Thyroid gland (tissue), 4 donors: ENCODE results near the gene MPP3. TPM values are rescaled to one million over a fixed set of nuclear protein-coding genes. Genes with fewer than 3 reads are reported as not detected.

ENCODE experiments used
- DNase-seq, 2 donors: peaks; one replicate each; pipeline ENCODE4 v3.0.0-alpha.2; 2019
- H3K27ac ChIP-seq, 3 donors: fragments of 200-600 bp; sonication (generic); 1 replicate in 2 of 3; 2 replicates in 1 of 3; pipeline ENCODE4 v1.5.1; 2016 to 2019; ENCODE audit warnings: mild to moderate bottlenecking in 1 of 3, moderate library complexity in 1 of 3
- H3K27me3 ChIP-seq: fragments of 200-600 bp; sonication (generic); one replicate; pipeline ENCODE4 v1.5.1; 2019
- H3K36me3 ChIP-seq, 2 donors: fragments of 200-600 bp; sonication (generic); one replicate each; pipeline ENCODE4 v1.5.1; 2016 to 2019
- H3K4me1 ChIP-seq, 2 donors: fragments of 200-600 bp; sonication (generic); one replicate each; pipeline ENCODE4 v1.5.1; 2017 to 2019
- H3K4me3 ChIP-seq, 3 donors: fragments of 200-600 bp; sonication (generic); replicated peaks in 1 of 3; 1 replicate in 2 of 3; 2 replicates in 1 of 3; pipeline ENCODE4 v1.5.1; 2016; ENCODE audit warnings: mild to moderate bottlenecking in 1 of 3
- H3K9me3 ChIP-seq: fragments of 200-600 bp; sonication (generic); one replicate; pipeline ENCODE4 v1.5.1; 2017
- POLR2A ChIP-seq, 2 donors: fragments of 450-650 bp; IDR thresholded peaks; one replicate each; pipeline ENCODE4 v1.6.1; 2017; ENCODE audit warnings: antibody characterized with exemption in 2 of 2, mild to moderate bottlenecking in 2 of 2, moderate library complexity in 1 of 2
- WGBS, 2 donors: methylation state at CpG; one replicate each; pipeline ENCODE4 v1.1.5; 2017; 5-methylcytosine and 5-hydroxymethylcytosine counted together
- intact Hi-C: fragments of 100-400 bp; cut with DNase I; formaldehyde crosslinking; loops from one replicate; pipeline ENCODE4 v1.15.1; 2023
- total RNA-seq, 4 donors: library from RNA; depleted of rRNA; stranded (reverse); fragments of >200 nt; gene quantifications; one replicate each; pipeline ENCODE4 v1.2.3, GENCODE V29; 2016
- TF ChIP-seq, protein P1 (sequence below), 6 experiments: fragments of 200-600 bp in 3 of 6; fragments of 450-650 bp in 3 of 6; sonication (generic) in 3 of 6; IDR thresholded peaks; one replicate each; pipeline ENCODE4 v1.5.1; 2016 to 2019; ENCODE audit warnings: antibody characterized with exemption in 6 of 6, mild to moderate bottlenecking in 2 of 6, inconsistent platforms in 1 of 6, moderate library complexity in 1 of 6

MPP3 gene
- total RNA-seq, 4 donors from 2014 or later, result 7.1 to 20.5 (median 15.4) TPM

DNA sequence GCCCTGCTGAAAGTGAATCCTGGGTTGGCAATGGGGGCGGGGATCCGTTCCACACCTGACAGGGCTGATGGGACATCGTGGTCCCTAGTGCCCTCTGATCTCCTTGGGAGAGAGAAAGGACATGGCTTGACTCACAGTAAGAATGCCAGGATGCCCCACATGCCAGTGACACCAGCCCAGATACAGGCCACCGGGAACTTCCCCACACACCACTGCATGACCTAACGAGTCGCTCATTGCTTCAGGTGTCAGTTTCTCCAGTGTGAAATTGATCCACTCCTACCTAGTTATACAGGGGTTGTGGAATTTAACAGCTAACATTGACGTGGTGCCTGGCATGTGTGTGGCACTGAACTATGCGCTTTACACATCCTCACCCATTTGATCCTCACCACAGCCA, 21.6 kb upstream of the MPP3 start:
- H3K9me3 ChIP-seq, result no peaks in the 10 kb centered on the region
- no peak overlapping the region for H3K4me3 ChIP-seq
- no peak for DNase-seq
- no peaks in the 10 kb centered on the region for H3K27me3 ChIP-seq
- no peak overlapping the region for H3K27ac ChIP-seq
- 84 to 86% methylated on average over 8 of the region's 8 CpGs for WGBS, 2 donors
- TF ChIP-seq POLR2A (IDR thresholded peaks at IDR 0.05), result no peak
- TF ChIP-seq, protein P1, sequence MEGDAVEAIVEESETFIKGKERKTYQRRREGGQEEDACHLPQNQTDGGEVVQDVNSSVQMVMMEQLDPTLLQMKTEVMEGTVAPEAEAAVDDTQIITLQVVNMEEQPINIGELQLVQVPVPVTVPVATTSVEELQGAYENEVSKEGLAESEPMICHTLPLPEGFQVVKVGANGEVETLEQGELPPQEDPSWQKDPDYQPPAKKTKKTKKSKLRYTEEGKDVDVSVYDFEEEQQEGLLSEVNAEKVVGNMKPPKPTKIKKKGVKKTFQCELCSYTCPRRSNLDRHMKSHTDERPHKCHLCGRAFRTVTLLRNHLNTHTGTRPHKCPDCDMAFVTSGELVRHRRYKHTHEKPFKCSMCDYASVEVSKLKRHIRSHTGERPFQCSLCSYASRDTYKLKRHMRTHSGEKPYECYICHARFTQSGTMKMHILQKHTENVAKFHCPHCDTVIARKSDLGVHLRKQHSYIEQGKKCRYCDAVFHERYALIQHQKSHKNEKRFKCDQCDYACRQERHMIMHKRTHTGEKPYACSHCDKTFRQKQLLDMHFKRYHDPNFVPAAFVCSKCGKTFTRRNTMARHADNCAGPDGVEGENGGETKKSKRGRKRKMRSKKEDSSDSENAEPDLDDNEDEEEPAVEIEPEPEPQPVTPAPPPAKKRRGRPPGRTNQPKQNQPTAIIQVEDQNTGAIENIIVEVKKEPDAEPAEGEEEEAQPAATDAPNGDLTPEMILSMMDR (IDR thresholded peaks at IDR 0.05), result no peak
- H3K4me1 ChIP-seq, result no peaks in the 10 kb centered on the region
- no peaks in the 10 kb centered on the region for H3K36me3 ChIP-seq
- intact Hi-C loops, result loop anchor here (10.0 kb wide), 1 partner anchor 160 kb away; no protein-coding TSS in a partner anchor

DNA sequence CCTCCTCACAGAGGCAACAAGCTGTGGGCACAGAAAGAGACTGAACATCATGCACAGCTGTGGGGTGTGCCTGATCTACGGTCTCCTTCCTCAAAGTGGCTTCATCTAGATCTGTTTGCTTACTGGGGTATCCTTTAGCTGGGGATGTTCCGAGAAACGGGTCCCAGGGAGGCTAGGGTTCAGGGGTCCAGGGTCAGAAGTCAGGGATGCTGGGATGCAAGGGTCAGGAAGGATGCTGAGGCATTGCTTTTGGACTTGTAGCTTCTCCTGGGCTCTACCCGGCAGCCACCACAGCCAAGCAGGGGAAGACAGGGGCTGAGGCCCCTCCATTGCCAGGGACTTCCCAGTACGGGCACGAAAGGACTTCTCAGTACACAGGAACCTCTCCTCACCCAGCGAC, 20.6 kb upstream of the MPP3 start:
- TF ChIP-seq, protein P1 (IDR thresholded peaks at IDR 0.05), result no peak
- TF ChIP-seq POLR2A (IDR thresholded peaks at IDR 0.05), result no peak
- intact Hi-C loops, result loop anchor here (10.0 kb wide), 1 partner anchor 159 kb away; no protein-coding TSS in a partner anchor
- DNase-seq, result no peak
- Histone ChIP-seq H3K36me3 (no peaks in the 10 kb centered on the region), H3K27ac (no peak overlapping the region), H3K9me3 (no peaks in the 10 kb centered on the region), H3K27me3 (no peaks in the 10 kb centered on the region), H3K4me1 (no peaks in the 10 kb centered on the region), H3K4me3 (no peak overlapping the region)
- 70 to 95% methylated on average over 5 of the region's 7 CpGs for WGBS, 2 donors

DNA sequence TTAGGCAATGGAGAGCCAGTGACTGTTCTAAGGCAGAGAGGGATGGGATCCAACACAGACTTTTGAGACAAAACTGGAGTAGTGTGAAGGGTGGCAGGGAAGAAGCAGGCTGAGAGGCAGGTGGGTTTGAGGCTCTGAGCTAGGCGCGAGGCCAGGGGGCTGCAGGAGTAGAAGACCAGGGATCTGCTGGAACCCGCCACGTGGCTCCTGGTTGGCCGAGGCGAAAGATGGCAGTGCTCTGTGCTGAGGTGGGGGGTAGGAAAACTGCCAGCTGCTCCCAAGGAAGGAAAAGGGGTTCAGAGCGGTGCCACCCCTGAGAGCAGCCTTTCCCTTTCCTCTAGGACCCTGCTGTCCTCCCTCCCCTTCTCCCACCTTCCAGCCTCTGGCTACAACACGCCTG, 19.6 kb upstream of the MPP3 start:
- Histone ChIP-seq H3K4me3 (no peak overlapping the region), H3K27ac (no peak overlapping the region), H3K4me1 (no peaks in the 10 kb centered on the region), H3K27me3 (no peaks in the 10 kb centered on the region), H3K9me3 (no peaks in the 10 kb centered on the region), H3K36me3 (no peaks in the 10 kb centered on the region)
- 91 to 96% methylated on average over 8 of the region's 8 CpGs for WGBS, 2 donors
- intact Hi-C loops, result loop anchor here (10.0 kb wide), 1 partner anchor 158 kb away; no protein-coding TSS in a partner anchor
- no peak for DNase-seq
- TF ChIP-seq, protein P1 (IDR thresholded peaks at IDR 0.05), result no peak
- no peak for TF ChIP-seq POLR2A (IDR thresholded peaks at IDR 0.05)

DNA sequence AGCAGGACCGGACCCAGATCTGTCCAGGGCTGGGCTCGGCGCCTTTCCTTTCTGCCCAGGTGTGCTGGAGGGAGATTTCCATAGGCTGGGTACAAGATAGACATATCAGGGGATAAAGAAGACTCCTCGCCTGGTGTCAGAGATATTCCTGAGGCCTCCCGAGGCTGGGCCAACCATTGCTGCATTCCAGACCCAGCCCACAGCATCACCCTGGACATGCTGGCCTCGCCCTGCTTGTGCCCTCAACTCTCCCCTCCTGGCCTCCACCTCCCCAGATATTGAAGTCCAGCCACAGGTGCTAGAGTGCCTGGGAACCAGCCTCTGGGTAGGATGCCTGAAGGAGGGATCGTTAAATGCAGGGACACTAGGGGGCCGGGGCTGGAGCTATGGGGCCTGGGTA, 16.2 kb upstream of the MPP3 start:
- TF ChIP-seq POLR2A (IDR thresholded peaks at IDR 0.05), result no peak
- TF ChIP-seq, protein P1 (IDR thresholded peaks at IDR 0.05), result no peak
- Histone ChIP-seq H3K27me3 (no peaks in the 10 kb centered on the region), H3K4me1 (no peaks in the 10 kb centered on the region), H3K27ac (no peak overlapping the region), H3K9me3 (no peaks in the 10 kb centered on the region), H3K4me3 (no peak overlapping the region), H3K36me3 (no peaks in the 10 kb centered on the region)
- no peak for DNase-seq
- intact Hi-C loops, result no loop called here
- WGBS, 2 donors, result 88 to 95% methylated on average over 5 to 7 of the region's 8 CpGs

DNA sequence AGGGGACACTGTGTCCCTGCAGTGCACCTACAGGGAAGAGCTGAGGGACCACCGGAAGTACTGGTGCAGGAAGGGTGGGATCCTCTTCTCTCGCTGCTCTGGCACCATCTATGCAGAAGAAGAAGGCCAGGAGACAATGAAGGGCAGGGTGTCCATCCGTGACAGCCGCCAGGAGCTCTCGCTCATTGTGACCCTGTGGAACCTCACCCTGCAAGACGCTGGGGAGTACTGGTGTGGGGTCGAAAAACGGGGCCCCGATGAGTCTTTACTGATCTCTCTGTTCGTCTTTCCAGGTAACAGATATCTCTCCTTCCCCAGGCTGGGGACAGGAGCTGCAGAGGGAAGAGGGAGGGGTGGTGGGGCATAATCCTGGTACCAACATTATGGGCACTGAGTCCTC, 15.7 kb upstream of the MPP3 start:
- no peaks in the 10 kb centered on the region for H3K9me3 ChIP-seq
- DNase-seq, result no peak
- no peaks in the 10 kb centered on the region for H3K27me3 ChIP-seq
- no peaks in the 10 kb centered on the region for H3K36me3 ChIP-seq
- intact Hi-C loops, result no loop called here
- 88 to 91% methylated on average over 10 of the region's 10 CpGs for WGBS, 2 donors
- H3K27ac ChIP-seq, result no peak overlapping the region
- no peak overlapping the region for H3K4me3 ChIP-seq
- TF ChIP-seq POLR2A (IDR thresholded peaks at IDR 0.05), result no peak
- TF ChIP-seq, protein P1 (IDR thresholded peaks at IDR 0.05), result no peak
- no peaks in the 10 kb centered on the region for H3K4me1 ChIP-seq
